ENCODE results near the gene TMEM132C.
"Not testable (repeated sequence)": the region's sequence is repeated elsewhere in the genome, so short reads cannot be mapped to it uniquely, and the experiment has no call there.

Gene TMEM132C

GRCh38 chr12:128483526-128484255, 216.7 kb downstream of the TMEM132C start:
- DNase-seq (ENCODE audit: low read depth in 2 of 2) = no peak

GRCh38 chr12:128497376-128497775, 230.4 kb downstream of the TMEM132C start:
- DNase-seq (ENCODE audit: low read depth in 2 of 2) = not testable (repeated sequence)

GRCh38 chr12:128507470-128507869, 240.5 kb downstream of the TMEM132C start:
- DNase-seq (ENCODE audit: low read depth in 2 of 2) = no peak

GRCh38 chr12:128509170-128509569, 242.2 kb downstream of the TMEM132C start:
- no peak for DNase-seq (ENCODE audit: low read depth in 2 of 2)

GRCh38 chr12:128510511-128510910, 243.5 kb downstream of the TMEM132C start:
- DNase-seq (ENCODE audit: low read depth in 2 of 2) = no peak

- no peak for DNase-seq (ENCODE audit: low read depth in 2 of 2)
Observed at GRCh38 chr12:128513331-128513730, 246.4 kb downstream of the TMEM132C start.

GRCh38 chr12:128513831-128514230, 246.9 kb downstream of the TMEM132C start:
- no peak for DNase-seq (ENCODE audit: low read depth in 2 of 2)

- no peak for DNase-seq (ENCODE audit: low read depth in 2 of 2)
Observed at GRCh38 chr12:128518644-128519043, 251.7 kb downstream of the TMEM132C start.

- no peak for DNase-seq (ENCODE audit: low read depth in 2 of 2)
Observed at GRCh38 chr12:128519426-128519825, 252.5 kb downstream of the TMEM132C start.

GRCh38 chr12:128521981-128522380, 255.0 kb downstream of the TMEM132C start:
- DNase-seq (ENCODE audit: low read depth in 2 of 2) = no peak

- DNase-seq (ENCODE audit: low read depth in 2 of 2) = no peak
Observed at GRCh38 chr12:128524439-128524838, 257.5 kb downstream of the TMEM132C start.

GRCh38 chr12:128531170-128531569, 264.2 kb downstream of the TMEM132C start:
- DNase-seq (ENCODE audit: low read depth in 2 of 2) = no peak

- no peak for DNase-seq (ENCODE audit: low read depth in 2 of 2)
Observed at GRCh38 chr12:128534906-128535305, 267.9 kb downstream of the TMEM132C start.

- DNase-seq (ENCODE audit: low read depth in 2 of 2) = no peak
Observed at GRCh38 chr12:128536810-128537209, 269.8 kb downstream of the TMEM132C start.

GRCh38 chr12:128537668-128538067, 270.7 kb downstream of the TMEM132C start:
- no peak for DNase-seq (ENCODE audit: low read depth in 2 of 2)

- DNase-seq (ENCODE audit: low read depth in 2 of 2) = no peak
Observed at GRCh38 chr12:128542844-128543243, 275.9 kb downstream of the TMEM132C start.

- no peak for DNase-seq (ENCODE audit: low read depth in 2 of 2)
Observed at GRCh38 chr12:128543460-128543859, 276.5 kb downstream of the TMEM132C start.

- DNase-seq (ENCODE audit: low read depth in 2 of 2) = no peak
Observed at GRCh38 chr12:128543971-128544370, 277.0 kb downstream of the TMEM132C start.

GRCh38 chr12:128548949-128549348, 282.0 kb downstream of the TMEM132C start:
- DNase-seq (ENCODE audit: low read depth in 2 of 2) = no peak

GRCh38 chr12:128549601-128550218, 282.7 kb downstream of the TMEM132C start:
- no peak for DNase-seq (ENCODE audit: low read depth in 2 of 2)

GRCh38 chr12:128551266-128551665, 284.3 kb downstream of the TMEM132C start:
- DNase-seq (ENCODE audit: low read depth in 2 of 2) = no peak

- DNase-seq (ENCODE audit: low read depth in 2 of 2) = no peak
Observed at GRCh38 chr12:128554546-128555304, 287.8 kb downstream of the TMEM132C start.

- DNase-seq (ENCODE audit: low read depth in 2 of 2) = no peak
Observed at GRCh38 chr12:128557231-128557630, 290.3 kb downstream of the TMEM132C start.
